H1 (cell line): ENCODE data around the gene SMU1. TPM values are rescaled to one million over a fixed set of nuclear protein-coding genes. Genes with fewer than 3 reads are reported as not detected.
"Not testable (repeated sequence)": the region's sequence is repeated elsewhere in the genome, so short reads cannot be mapped to it uniquely, and the experiment has no call there.

Experiments
- CTCF ChIA-PET: fragments of 300-600 bp; sonication (Branson Sonifier 250); formaldehyde crosslinking; loops from one replicate; lab custom pipeline; 2021; ENCODE audit not compliant: partially characterized antibody; lab: Charles Lee
- POLR2A ChIA-PET: fragments of 300-600 bp; sonication (Branson Sonifier 250); formaldehyde crosslinking; loops from one replicate; lab custom pipeline; 2021; ENCODE audit warnings: inconsistent platforms; ENCODE audit not compliant: partially characterized antibody; lab: Charles Lee
- DNase-seq, 2 experiments: peaks; one replicate each; pipeline versions ENCODE4 v3.0.0 to v3.0.0-alpha.2; 2010 to 2022; ENCODE audit warnings: low spot score in 2 of 2, low read depth in 1 of 2, mixed read lengths in 1 of 2
- FAIRE-seq: peaks from 2 replicates; lab custom pipeline; 2011; peaks lifted over from hg19 to GRCh38; lab: Jason Lieb, UNC
- H2AFZ ChIP-seq: 2 replicates; pipeline ENCODE4 v1.8.1; 2012; ENCODE audit warnings: low read length, inconsistent platforms
- H2AK5ac ChIP-seq: 2 replicates; pipeline ENCODE4 v1.6.1; 2013; ENCODE audit warnings: low read depth, low read length
- H2BK120ac ChIP-seq: replicated peaks from 2 replicates; pipeline ENCODE3; 2013; ENCODE audit warnings: low read depth, low read length, inconsistent platforms
- H2BK12ac ChIP-seq: 2 replicates; pipeline ENCODE4 v1.6.1; 2013; ENCODE audit warnings: low read depth, low read length
- H2BK15ac ChIP-seq: 2 replicates; pipeline ENCODE4 v1.6.1; 2013; ENCODE audit warnings: low read length
- H2BK20ac ChIP-seq: 2 replicates; pipeline ENCODE4 v1.6.1; 2013; ENCODE audit warnings: low read length
- H2BK5ac ChIP-seq: 2 replicates; pipeline ENCODE4 v1.6.1; 2013; ENCODE audit warnings: low read depth, low read length
- H3K14ac ChIP-seq: 2 replicates; pipeline ENCODE4 v1.6.1; 2013; ENCODE audit warnings: inconsistent platforms; ENCODE audit not compliant: insufficient read length
- H3K18ac ChIP-seq: 2 replicates; pipeline ENCODE4 v1.6.1; 2013; ENCODE audit warnings: low read length; ENCODE audit errors: extremely low read depth
- H3K23ac ChIP-seq: 2 replicates; pipeline ENCODE4 v1.6.1; 2013; ENCODE audit warnings: inconsistent platforms; ENCODE audit not compliant: insufficient read length
- H3K23me2 ChIP-seq: 2 replicates; pipeline ENCODE4 v1.6.1; 2013; ENCODE audit warnings: low read depth, low read length
- H3K27ac ChIP-seq: 2 replicates; pipeline ENCODE4 v1.6.1; 2011; ENCODE audit warnings: low read depth, low read length, inconsistent platforms
- H3K27me3 ChIP-seq, 4 experiments: replicated peaks in 1 of 4; 1 replicate in 1 of 4; 2 replicates in 3 of 4; pipeline versions ENCODE4 v1.6.1 to v1.8.1; 2011 to 2013; ENCODE audit warnings: low read length in 3 of 4, mild to moderate bottlenecking in 3 of 4, inconsistent platforms in 2 of 4, mixed read lengths in 2 of 4, moderate library complexity in 1 of 4; ENCODE audit not compliant: control insufficient read depth in 3 of 4, insufficient read depth in 3 of 4; ENCODE audit errors: extremely low read depth in 1 of 4
- H3K36me3 ChIP-seq, 4 experiments: 2 replicates each; pipeline versions ENCODE4 v1.6.1 to v1.8.1; 2011 to 2013; ENCODE audit warnings: mild to moderate bottlenecking in 4 of 4, low read length in 3 of 4, moderate library complexity in 2 of 4, control low read depth in 1 of 4, inconsistent platforms in 1 of 4; ENCODE audit not compliant: insufficient read depth in 4 of 4, control insufficient read depth in 2 of 4
- H3K4ac ChIP-seq: replicated peaks from 2 replicates; pipeline ENCODE3; 2013; ENCODE audit warnings: low read length, low read depth, mixed read lengths, inconsistent platforms; ENCODE audit not compliant: insufficient read length
- H3K4me1 ChIP-seq, 4 experiments: replicated peaks in 1 of 4; 1 replicate in 1 of 4; 2 replicates in 3 of 4; pipeline versions ENCODE4 v1.6.1 to v1.8.1; 2011 to 2013; ENCODE audit warnings: low read length in 3 of 4, inconsistent platforms in 2 of 4, mixed read lengths in 1 of 4; ENCODE audit not compliant: insufficient read depth in 4 of 4, control insufficient read depth in 3 of 4
- H3K4me2 ChIP-seq, 2 experiments: 2 replicates each; pipeline versions ENCODE4 v1.6.1 to v1.8.1; 2011 to 2013; ENCODE audit warnings: low read depth in 2 of 2, low read length in 2 of 2, control low read depth in 1 of 2, inconsistent platforms in 1 of 2, mild to moderate bottlenecking in 1 of 2; ENCODE audit not compliant: insufficient read depth in 1 of 2
- H3K4me3 ChIP-seq, 4 experiments: fragments of 200-600, 300-600 bp in 1 of 4; sonication (generic), shearing (Covaris generic), sonication (Bioruptor Twin) in 1 of 4; 2 replicates each; pipeline versions ENCODE4 v1.5.1 to v1.8.1; 2011 to 2016; ENCODE audit warnings: low read length in 4 of 4, low read depth in 3 of 4, control low read depth in 2 of 4, inconsistent platforms in 2 of 4, mild to moderate bottlenecking in 2 of 4, mixed read lengths in 1 of 4, moderate library complexity in 1 of 4; ENCODE audit not compliant: insufficient read depth in 2 of 4; ENCODE audit errors: extremely low read depth in 1 of 4
- H3K56ac ChIP-seq: replicated peaks from 2 replicates; pipeline ENCODE3; 2013; ENCODE audit warnings: low read depth, mild to moderate bottlenecking, mixed read lengths, low read length, inconsistent platforms; ENCODE audit not compliant: insufficient read length
- H3K79me1 ChIP-seq: 2 replicates; pipeline ENCODE4 v1.6.1; 2013; ENCODE audit warnings: low read depth, low read length, control low read depth
- H3K79me2 ChIP-seq, 2 experiments: 2 replicates each; pipeline versions ENCODE4 v1.6.1 to v1.8.1; 2012 to 2013; ENCODE audit warnings: low read length in 2 of 2, mild to moderate bottlenecking in 2 of 2, inconsistent platforms in 1 of 2; ENCODE audit not compliant: insufficient read depth in 2 of 2, control insufficient read depth in 1 of 2
- H3K9ac ChIP-seq, 4 experiments: replicated peaks in 1 of 4; 1 replicate in 1 of 4; 2 replicates in 3 of 4; pipeline versions ENCODE4 v1.6.1 to v1.8.1; 2011 to 2013; ENCODE audit warnings: low read depth in 3 of 4, low read length in 3 of 4, control low read depth in 2 of 4, mild to moderate bottlenecking in 2 of 4, moderate library complexity in 2 of 4, inconsistent platforms in 1 of 4; ENCODE audit errors: extremely low read depth in 1 of 4
- H3K9me3 ChIP-seq, 2 experiments: 2 replicates each; pipeline versions ENCODE4 v1.6.1 to v1.8.1; 2012 to 2013; ENCODE audit warnings: mild to moderate bottlenecking in 2 of 2, moderate library complexity in 2 of 2, control low read depth in 1 of 2, inconsistent platforms in 1 of 2, low read depth in 1 of 2, low read length in 1 of 2, mixed read lengths in 1 of 2; ENCODE audit not compliant: insufficient read depth in 2 of 2
- H4K20me1 ChIP-seq, 2 experiments: replicated peaks in 1 of 2; 2 replicates each; pipeline versions ENCODE3 to v1.8.1; 2011 to 2013; ENCODE audit warnings: inconsistent platforms in 2 of 2, low read length in 2 of 2, mild to moderate bottlenecking in 1 of 2; ENCODE audit not compliant: insufficient read depth in 2 of 2, control insufficient read depth in 1 of 2
- H4K5ac ChIP-seq: 2 replicates; pipeline ENCODE4 v1.6.1; 2013; ENCODE audit warnings: low read length, low read depth, mixed read lengths, inconsistent platforms; ENCODE audit not compliant: insufficient read length
- H4K8ac ChIP-seq: 2 replicates; pipeline ENCODE4 v1.8.0; 2013; ENCODE audit warnings: mild to moderate bottlenecking, moderate library complexity, low read length, inconsistent platforms; ENCODE audit not compliant: insufficient read depth; ENCODE audit errors: extremely low read depth
- H4K91ac ChIP-seq: replicated peaks from 2 replicates; pipeline ENCODE3; 2013; ENCODE audit warnings: low read length, mixed read lengths, inconsistent platforms; ENCODE audit not compliant: insufficient read length
- BRCA1 ChIP-seq: IDR thresholded peaks from 2 replicates; pipeline ENCODE4 v1.6.1; 2012; ENCODE audit warnings: low read depth, low read length, improper control_type of control experiment
- KDM1A ChIP-seq: fragments of 200-600, 300-600 bp; sonication (generic); IDR thresholded peaks from 2 replicates; pipeline ENCODE4 v1.7.1; 2016; ENCODE audit warnings: mild to moderate bottlenecking, low read length, borderline replicate concordance
- POLR2A ChIP-seq, 2 experiments: IDR thresholded peaks; 1 replicate in 1 of 2; 2 replicates in 1 of 2; pipeline ENCODE4 v1.6.1; 2011; ENCODE audit warnings: low read depth in 2 of 2, low read length in 2 of 2, mild to moderate bottlenecking in 2 of 2; ENCODE audit errors: control extremely low read depth in 1 of 2
- POU5F1 ChIP-seq: IDR thresholded peaks from 2 replicates; pipeline ENCODE4 v1.6.1; 2011; ENCODE audit warnings: low read depth, mild to moderate bottlenecking, low read length, moderate library complexity
- SIRT6 ChIP-seq: IDR thresholded peaks from one replicate; pipeline ENCODE4 v1.7.1; 2012; ENCODE audit warnings: low read length, inconsistent platforms
- SP1 ChIP-seq: IDR thresholded peaks from 2 replicates; pipeline ENCODE4 v1.6.1; 2011; ENCODE audit warnings: low read depth, low read length
- SRF ChIP-seq: IDR thresholded peaks from 2 replicates; pipeline ENCODE4 v1.6.1; 2011; ENCODE audit warnings: mild to moderate bottlenecking, low read depth, low read length, moderate library complexity
- polyA plus RNA-seq, 7 experiments: library from polyadenylated mRNA; depleted of rRNA in 3 of 7; stranded (reverse) in 5 of 7; unstranded in 2 of 7; fragments of >200 nt in 5 of 7; fragments of 200-250 nt in 2 of 7; gene quantifications; 1 replicate in 5 of 7; 2 replicates in 1 of 7; 4 replicates in 1 of 7; pipeline versions ENCODE4 v1.2.1 to v1.2.3, GENCODE V29; 2011 to 2013; ENCODE audit warnings: missing spikeins in 2 of 7, mixed read lengths in 2 of 7
- total RNA-seq: library from RNA; stranded (reverse); fragmentation: NEBNext Ultra II Directional; extraction: Animal tissue kit (Norgen Biotek cat#: 25700); gene quantifications from 2 replicates; pipeline ENCODE4 v1.2.1, GENCODE V29; 2021

The SMU1 gene
- total and polyA plus RNA-seq, 2 of the 8 experiments (the other 6 are each of a cell fraction or from before 2014, with no cell fraction given) = 8.4 to 26.0 TPM

DNA sequence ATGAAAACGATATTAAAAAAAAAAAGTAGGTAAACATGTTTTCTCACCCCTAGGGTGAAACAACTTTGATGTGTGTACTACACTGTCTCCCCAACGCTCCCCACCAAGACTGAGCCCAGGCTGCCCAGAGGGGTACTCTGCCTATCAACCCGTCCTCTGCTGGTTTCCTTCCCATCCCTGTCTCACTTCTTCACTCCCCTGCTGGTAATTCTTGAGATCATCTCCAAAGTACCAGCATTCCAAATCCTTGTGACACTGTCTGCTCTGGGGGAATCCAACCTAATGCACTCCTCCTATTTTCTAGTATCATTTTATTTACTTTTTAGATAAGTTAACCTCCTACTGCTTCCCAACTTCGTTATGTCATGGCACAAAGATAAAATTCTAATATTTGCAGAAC is 68.7 kb downstream of the SMU1 start (continued):
- no peak for TF ChIP-seq SP1
- no peak for TF ChIP-seq KDM1A
- no peak for TF ChIP-seq POU5F1
- no peak for TF ChIP-seq SIRT6
- no peak for TF ChIP-seq POLR2A (IDR thresholded peaks at IDR 0.05; ENCODE audit: control extremely low read depth in 1 of 2, low read depth in 2 of 2, low read length in 2 of 2)
- TF ChIP-seq BRCA1 = no peak
- no peak for TF ChIP-seq SRF

DNA sequence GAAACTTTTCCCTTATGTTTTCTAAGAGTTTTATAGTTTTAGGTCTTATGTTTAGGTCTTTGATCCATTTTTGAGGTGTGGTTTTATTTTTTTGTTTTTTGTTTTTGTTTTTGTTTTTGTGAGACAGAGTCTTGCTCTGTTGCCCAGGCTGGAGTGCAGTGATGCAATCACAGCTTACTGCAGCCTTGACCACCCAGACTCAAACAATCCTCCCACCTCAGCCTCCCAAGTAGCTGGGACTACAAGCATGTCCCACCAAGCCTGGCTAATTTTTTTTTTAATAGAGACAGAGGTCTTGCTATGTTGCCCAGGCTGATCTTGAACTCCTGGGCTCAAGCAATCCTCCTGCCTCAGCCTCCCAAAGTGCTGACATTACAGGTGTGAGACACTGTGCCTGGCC is 71.1 kb downstream of the SMU1 start:
- H3K27ac ChIP-seq, H3K18ac ChIP-seq, DNase-seq, H3K9ac ChIP-seq, H3K4me3 ChIP-seq, H4K5ac ChIP-seq, H3K4me1 ChIP-seq, H3K56ac ChIP-seq, H3K79me1 ChIP-seq, H3K23ac ChIP-seq, H2AK5ac ChIP-seq, H3K4ac ChIP-seq, FAIRE-seq, CTCF ChIA-PET, H2BK20ac ChIP-seq, H3K9me3 ChIP-seq, H2BK15ac ChIP-seq, H2BK120ac ChIP-seq, H3K14ac ChIP-seq, H3K27me3 ChIP-seq, H3K79me2 ChIP-seq, H4K20me1 ChIP-seq, H3K36me3 ChIP-seq, H3K4me2 ChIP-seq, H4K8ac ChIP-seq, H2BK5ac ChIP-seq, H2BK12ac ChIP-seq, H4K91ac ChIP-seq, H2AFZ ChIP-seq, H3K23me2 ChIP-seq: not testable (repeated sequence)
- POLR2A ChIA-PET = interaction anchor here (0.6 to 6.6 kb wide), 2 partner anchors 20 to 67 kb away, joined by 4 to 67 read pairs; partner anchors contain the start of gene DNAJA1
